HepG2 (cell line): ENCODE measurements around the gene LDLRAD3. TPM values are rescaled to one million over a fixed set of nuclear protein-coding genes. Genes with fewer than 3 reads are reported as not detected.

Source experiments
- ATAC-seq: fragments of 200-7000 bp; cut with Tn5 transposase; 3 replicates; pipeline ENCODE4 v1.9.1; 2020; ENCODE audit warnings: mild to moderate bottlenecking, moderate library complexity
- BruUV-seq: library from RNA; stranded (reverse); fragments of 400-500 nt; replicated peaks from 2 replicates; lab custom pipeline; 2021; lab: Mats Ljungman, UMichigan
- CTCF ChIA-PET: fragments of 300-600 bp; formaldehyde crosslinking; extraction: SDS; loops from one replicate; lab custom pipeline; 2021; ENCODE audit warnings: low total read pairs, inconsistent platforms, low intra/inter-chr PET ratio; lab: Yijun Ruan, JAX
- POLR2A ChIA-PET: fragments of 350-600 bp; sonication (Branson Sonifier 250); formaldehyde crosslinking; loops from one replicate; lab custom pipeline; 2020; ENCODE audit warnings: antibody characterized with exemption, inconsistent platforms; lab: Yijun Ruan, JAX
- DNase-seq: peaks from one replicate; pipeline ENCODE4 v3.0.0-alpha.2; 2015; ENCODE audit warnings: low spot score
- FAIRE-seq: peaks from 3 replicates; lab custom pipeline; 2011; peaks lifted over from hg19 to GRCh38; lab: Jason Lieb, UNC
- H2AFZ ChIP-seq: one replicate; pipeline ENCODE4 v1.6.1; 2011; ENCODE audit warnings: low read length, inconsistent platforms
- H3K27ac ChIP-seq: fragments of 300-600 bp; 3 replicates; pipeline ENCODE4 v1.8.0; 2011; ENCODE audit warnings: mixed run types, mild to moderate bottlenecking, mixed read lengths, low read length, inconsistent platforms; ENCODE audit not compliant: insufficient read depth; ENCODE audit errors: extremely low read length
- H3K27me3 ChIP-seq, 2 experiments: fragments of 200-600 bp in 1 of 2; 2 replicates in 1 of 2; 3 replicates in 1 of 2; pipeline versions ENCODE4 v1.6.0 to v1.8.0; 2011; ENCODE audit warnings: low read length in 2 of 2, mild to moderate bottlenecking in 2 of 2, moderate library complexity in 2 of 2, inconsistent platforms in 1 of 2; ENCODE audit not compliant: insufficient read depth in 2 of 2, control insufficient read depth in 1 of 2
- H3K36me3 ChIP-seq, 2 experiments: fragments of 200-600 bp in 1 of 2; replicated peaks in 1 of 2; 2 replicates in 1 of 2; 3 replicates in 1 of 2; pipeline versions ENCODE4 v1.5.1 to v1.8.0; 2011; ENCODE audit warnings: low read length in 2 of 2, inconsistent platforms in 1 of 2; ENCODE audit not compliant: insufficient read depth in 2 of 2, control insufficient read depth in 1 of 2
- H3K4me1 ChIP-seq: 2 replicates; pipeline ENCODE4 v1.5.1; 2012; ENCODE audit warnings: low read length, inconsistent platforms; ENCODE audit not compliant: insufficient read depth
- H3K4me2 ChIP-seq: 2 replicates; pipeline ENCODE4 v1.6.0; 2011; ENCODE audit warnings: low read depth, low read length, inconsistent platforms
- H3K4me3 ChIP-seq, 3 experiments: fragments of 200-600 bp in 1 of 3; sonication (generic), shearing (Covaris generic) in 1 of 3; replicated peaks in 1 of 3; 2 replicates each; pipeline ENCODE4 v1.5.1; 2011 to 2016; ENCODE audit warnings: low read length in 3 of 3, inconsistent platforms in 2 of 3, low read depth in 2 of 3, mild to moderate bottlenecking in 2 of 3, control low read depth in 1 of 3, mixed read lengths in 1 of 3; ENCODE audit not compliant: insufficient read depth in 1 of 3
- H3K79me2 ChIP-seq: one replicate; pipeline ENCODE4 v1.6.1; 2011; ENCODE audit warnings: low read length, inconsistent platforms; ENCODE audit not compliant: insufficient read depth
- H3K9ac ChIP-seq: 2 replicates; pipeline ENCODE4 v1.6.0; 2011; ENCODE audit warnings: mild to moderate bottlenecking, low read depth, low read length, inconsistent platforms; ENCODE audit not compliant: insufficient read depth
- H3K9me3 ChIP-seq: 2 replicates; pipeline ENCODE4 v1.5.1; 2012; ENCODE audit warnings: mild to moderate bottlenecking, low read length
- H4K20me1 ChIP-seq: 2 replicates; pipeline ENCODE4 v1.6.0; 2011; ENCODE audit warnings: inconsistent platforms, mild to moderate bottlenecking, low read length, moderate library complexity; ENCODE audit not compliant: insufficient read depth
- CAMTA2 ChIP-seq: sonication (generic); formaldehyde crosslinking; IDR thresholded peaks from 2 replicates; pipeline ENCODE4 v1.4.0; 2020; ENCODE audit warnings: mild to moderate bottlenecking, missing genetic modification reagents, borderline replicate concordance
- ETV5 ChIP-seq: IDR thresholded peaks from 2 replicates; pipeline ENCODE4 v1.6.1; 2018; ENCODE audit warnings: missing biosample characterization, missing genetic modification reagents, inconsistent platforms, borderline replicate concordance
- NCOA1 ChIP-seq: sonication (generic); formaldehyde crosslinking; IDR thresholded peaks from 2 replicates; pipeline ENCODE4 v1.9.0; 2021; ENCODE audit warnings: missing genetic modification reagents
- TCF12 ChIP-seq, 2 experiments: fragments of 450-650 bp in 1 of 2; sonication (generic) in 1 of 2; formaldehyde crosslinking in 1 of 2; IDR thresholded peaks; 2 replicates each; pipeline versions ENCODE4 v1.6.1 to v1.8.0; 2017 to 2022; ENCODE audit warnings: antibody characterized with exemption in 1 of 2, mild to moderate bottlenecking in 1 of 2, missing genetic modification reagents in 1 of 2, moderate library complexity in 1 of 2
- ZNF431 ChIP-seq: sonication (generic); formaldehyde crosslinking; IDR thresholded peaks from 2 replicates; pipeline ENCODE4 v1.9.0; 2022; ENCODE audit warnings: missing genetic modification reagents, low read depth, mild to moderate bottlenecking, borderline replicate concordance
- ZNF577 ChIP-seq: sonication (generic); formaldehyde crosslinking; IDR thresholded peaks from 2 replicates; pipeline ENCODE4 v1.4.0; 2020; ENCODE audit warnings: mild to moderate bottlenecking, low read depth, missing genetic modification reagents, borderline replicate concordance
- ZNF703 ChIP-seq: sonication (generic); formaldehyde crosslinking; IDR thresholded peaks from 2 replicates; pipeline ENCODE4 v1.5.1; 2020; ENCODE audit warnings: missing genetic modification reagents, mild to moderate bottlenecking, moderate library complexity, borderline replicate concordance
- ZNF816 ChIP-seq: sonication (generic); formaldehyde crosslinking; IDR thresholded peaks from 2 replicates; pipeline ENCODE4 v1.8.0; 2022; ENCODE audit warnings: missing genetic modification reagents, mild to moderate bottlenecking, borderline replicate concordance
- WGBS: methylation state at CpG from one replicate; pipeline ENCODE4 v1.1.6; 2017; ENCODE audit warnings: low lambda C conversion rate; 5-methylcytosine and 5-hydroxymethylcytosine counted together
- in situ Hi-C: cut with HindIII; loops from 2 replicates; pipeline ENCODE4 v1.10.0; 2017; ENCODE audit warnings: low pct_unique_long_range_greater_than_20kb; ENCODE audit not compliant: extremely low pct_ligation_motif_present
- intact Hi-C: fragments of 100-400 bp; cut with micrococcal nuclease; formaldehyde crosslinking; loops from one replicate; pipeline ENCODE4 v1.10.0; 2022; ENCODE audit not compliant: unreplicated experiment
- polyA plus RNA-seq, 8 experiments: library from polyadenylated mRNA; depleted of rRNA in 3 of 8; stranded (reverse) in 7 of 8; unstranded in 1 of 8; fragments of >200 nt; fragmentation: Illumina TruSeq in 4 of 8; extraction: Trizol in 4 of 8; gene quantifications; 2 replicates each; pipeline versions ENCODE4 v1.2.1 to v1.2.3, GENCODE V29; 2011 to 2016; ENCODE audit warnings: low read depth in 4 of 8, missing spikeins in 1 of 8, mixed read lengths in 1 of 8; ENCODE audit not compliant: insufficient read depth in 1 of 8
- total RNA-seq, 5 experiments: library from RNA; depleted of rRNA; stranded (reverse); fragments of >200 nt; fragmentation: Illumina TruSeq; extraction: Trizol; gene quantifications; 2 replicates each; pipeline ENCODE4 v1.2.3, GENCODE V29; 2016; ENCODE audit warnings: low read depth in 1 of 5

Gene LDLRAD3
- total and polyA plus RNA-seq, 2 of the 13 experiments (the other 11 are each of a cell fraction or from before 2014, with no cell fraction given): 0.50 to 0.60 TPM

DNA sequence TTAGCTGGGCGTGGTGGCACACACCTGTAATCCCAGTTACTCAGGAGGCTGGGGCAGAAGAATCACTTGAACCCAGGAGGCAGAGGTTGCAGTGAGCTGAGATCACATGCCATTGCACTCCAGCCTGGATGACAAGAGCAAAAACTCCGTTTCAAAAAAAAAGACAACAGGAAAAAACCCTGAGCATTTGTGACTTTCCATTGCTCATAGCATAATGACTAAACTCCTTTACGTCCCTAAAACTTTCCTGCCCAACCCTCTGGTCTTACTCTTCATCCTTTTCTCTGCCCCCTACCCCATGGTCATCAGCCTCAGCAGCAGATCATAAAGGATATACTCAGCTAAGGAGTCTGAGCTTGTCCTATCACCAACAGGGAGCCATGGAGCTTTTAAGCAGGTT is 6.8 kb upstream of the LDLRAD3 start:
- CTCF ChIA-PET: no interaction called here
- ATAC-seq: no peak

DNA sequence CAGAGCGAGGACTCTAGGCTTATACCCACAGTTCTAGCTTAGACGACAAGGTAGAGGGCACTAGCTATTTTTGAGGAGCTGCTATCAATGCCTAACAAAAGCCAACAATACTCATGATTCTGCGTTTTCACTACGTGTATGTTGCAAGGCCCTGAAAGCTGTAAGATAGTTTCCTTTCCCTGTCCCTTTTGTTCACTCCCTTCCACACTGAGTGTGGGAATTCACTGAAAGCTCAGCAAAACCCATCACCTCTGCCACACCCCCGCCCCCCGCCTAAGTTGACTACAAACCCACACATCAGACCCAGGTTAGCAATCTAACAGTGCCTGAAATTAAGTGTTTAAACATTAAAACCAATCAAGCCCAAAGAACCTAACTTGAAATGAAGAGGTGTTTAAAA is 6.2 kb upstream of the LDLRAD3 start:
- FAIRE-seq (no peak), ATAC-seq (no peak), DNase-seq (no peak)
- Histone ChIP-seq H3K27ac (no peak overlapping the region), H3K4me2 (no peak overlapping the region), H3K4me3 (no peak overlapping the region), H3K4me1 (no peaks in the 10 kb centered on the region), H3K27me3 (peaks cover 0 to 34% of the 10 kb centered on the region in 2 experiments; a peak in 3 of 5 replicates), H3K36me3 (no peaks in the 10 kb centered on the region), H2AFZ (no peak overlapping the region), H4K20me1 (no peaks in the 10 kb centered on the region), H3K9me3 (no peaks in the 10 kb centered on the region), H3K9ac (no peak overlapping the region), H3K79me2 (no peaks in the 10 kb centered on the region)
- no TSS peak for BruUV-seq
- intact Hi-C loops: no loop called here
- TF ChIP-seq NCOA1 (CRISPR knock-in tag) (no peak), CAMTA2 (no peak), TCF12 (IDR thresholded peaks at IDR 0.05) (no peak), TCF12 (CRISPR knock-in tag; IDR thresholded peaks at IDR 0.05) (no peak)
- POLR2A ChIA-PET: no interaction called here
- CTCF ChIA-PET: no interaction called here
- WGBS: 0% methylated on average over 6 of the region's 6 CpGs
- in situ Hi-C loops: no loop called here

More for the DNA sequence above, 6.8 kb upstream of the LDLRAD3 start:
- in situ Hi-C loops: no loop called here
- no peak overlapping the region for H3K27ac ChIP-seq
- WGBS: 3% methylated on average over 3 of the region's 3 CpGs
- POLR2A ChIA-PET: no interaction called here
- intact Hi-C loops: no loop called here
- H3K9ac ChIP-seq: no peak overlapping the region
- H3K36me3 ChIP-seq: no peaks in the 10 kb centered on the region
- no peak for TF ChIP-seq ZNF577 (CRISPR knock-in tag)
- TF ChIP-seq ZNF816 (CRISPR knock-in tag): no peak
- TF ChIP-seq ZNF703: no peak
- no peak for TF ChIP-seq ZNF431 (CRISPR knock-in tag)
- no peak for TF ChIP-seq ETV5 (CRISPR knock-in tag)
- TF ChIP-seq, all 625 proteins: peak for 0
- Histone ChIP-seq H3K4me2 (no peak overlapping the region), H4K20me1 (no peaks in the 10 kb centered on the region), H2AFZ (no peak overlapping the region), H3K4me1 (no peaks in the 10 kb centered on the region), H3K9me3 (no peaks in the 10 kb centered on the region), H3K4me3 (no peak overlapping the region), H3K79me2 (no peaks in the 10 kb centered on the region), H3K27me3 (peaks cover 0 to 28% of the 10 kb centered on the region in 2 experiments; a peak in 3 of 5 replicates)
- DNase-seq (no peak), FAIRE-seq (no peak)
- BruUV-seq: no TSS peak
